ENCODE data around the gene CD160.

DNA sequence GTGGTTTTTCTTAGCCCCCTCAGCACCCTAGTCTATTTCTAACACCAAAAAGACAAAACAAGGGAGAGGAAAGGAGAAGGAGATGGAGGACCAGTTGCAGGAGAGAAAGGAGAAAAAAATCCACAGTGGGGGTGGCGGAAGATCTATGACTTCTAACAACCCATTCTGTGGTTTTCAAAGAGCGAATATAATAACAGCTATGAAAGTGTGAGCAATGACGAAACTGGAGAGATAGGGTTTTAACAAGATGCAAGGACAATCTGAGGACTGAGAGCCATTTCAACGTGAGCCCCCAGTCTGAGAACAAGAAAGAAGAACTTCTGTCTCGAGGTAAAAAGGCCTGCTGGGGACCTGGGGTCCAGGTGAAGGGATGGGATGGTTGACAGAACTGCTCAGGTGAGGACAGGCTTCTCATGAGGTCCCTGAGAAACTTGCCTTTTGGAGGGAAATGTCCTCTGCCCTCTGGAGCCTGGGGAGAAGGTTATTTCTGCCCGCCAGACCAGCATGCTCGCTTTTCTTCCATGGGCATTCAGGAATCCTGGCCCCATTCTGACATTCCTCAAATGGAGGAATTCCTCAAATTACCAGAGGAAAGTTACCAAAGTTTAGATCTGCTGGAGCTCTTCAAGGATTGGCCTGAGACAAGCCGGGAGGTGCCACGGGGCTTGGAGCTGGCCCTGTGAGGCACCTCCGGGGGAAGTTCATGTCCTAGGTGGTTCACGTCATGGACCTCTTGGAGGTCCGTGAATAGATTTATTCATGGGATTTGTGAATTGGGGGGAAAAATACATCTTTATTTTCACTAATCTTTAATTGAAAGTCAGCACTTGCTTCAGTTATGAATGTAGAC lies at the start of gene CD160:
- TF ChIP-seq CTCF (IDR thresholded peaks at IDR 0.05; ENCODE audit: low read depth, low read length) (no peak), MAX (IDR thresholded peaks at IDR 0.05; ENCODE audit: low read depth, low read length) (no peak)
